IPS-18a (cell line): ENCODE data around the gene ESR2.
"Not testable (repeated sequence)": the region's sequence is repeated elsewhere in the genome, so short reads cannot be mapped to it uniquely, and the experiment has no call there.

Experiments used
- H3K27ac ChIP-seq: one replicate; pipeline ENCODE4 v1.5.1; 2013; ENCODE audit warnings: low read length
- H3K27me3 ChIP-seq: one replicate; pipeline ENCODE4 v1.6.1; 2013; ENCODE audit warnings: mild to moderate bottlenecking, low read length; ENCODE audit not compliant: control insufficient read depth, insufficient read depth
- H3K36me3 ChIP-seq: one replicate; pipeline ENCODE4 v1.6.1; 2013; ENCODE audit warnings: low read depth, low read length; ENCODE audit not compliant: control insufficient read depth
- H3K4me1 ChIP-seq: one replicate; pipeline ENCODE4 v1.6.1; 2013; ENCODE audit warnings: low read depth, low read length; ENCODE audit not compliant: control insufficient read depth
- H3K4me3 ChIP-seq: one replicate; pipeline ENCODE4 v1.5.1; 2013; ENCODE audit warnings: low read length
- H3K9ac ChIP-seq: one replicate; pipeline ENCODE4 v1.6.1; 2013; ENCODE audit warnings: mild to moderate bottlenecking, low read length, moderate library complexity
- H3K9me3 ChIP-seq: one replicate; pipeline ENCODE4 v1.6.1; 2013; ENCODE audit warnings: low read depth, low read length; ENCODE audit not compliant: control insufficient read depth

ESR2 gene

GRCh38 chr14:64119500-64119899 is 174.7 kb downstream of the ESR2 start:
- Histone ChIP-seq H3K9ac (no peak overlapping the region), H3K4me1 (no peaks in the 10 kb centered on the region), H3K36me3 (peaks cover 8% of the 10 kb centered on the region), H3K4me3 (no peak overlapping the region), H3K27me3 (no peaks in the 10 kb centered on the region), H3K27ac (no peak overlapping the region), H3K9me3 (no peaks in the 10 kb centered on the region)

- H3K9me3 ChIP-seq: no peaks in the 10 kb centered on the region
- H3K4me1 ChIP-seq: no peaks in the 10 kb centered on the region
- no peak overlapping the region for H3K4me3 ChIP-seq
- peaks cover 8% of the 10 kb centered on the region for H3K36me3 ChIP-seq
- H3K9ac ChIP-seq: no peak overlapping the region
- H3K27ac ChIP-seq: no peak overlapping the region
- H3K27me3 ChIP-seq: no peaks in the 10 kb centered on the region
These were observed 175.3 kb downstream of the ESR2 start for GRCh38 chr14:64118892-64119291.

- peaks cover 11% of the 10 kb centered on the region for H3K36me3 ChIP-seq
- not testable (repeated sequence) for H3K4me1 ChIP-seq
These were observed 175.8 kb downstream of the ESR2 start for GRCh38 chr14:64118403-64118742.

GRCh38 chr14:64117671-64118402 is 176.3 kb downstream of the ESR2 start:
- Histone ChIP-seq H3K4me1 (peaks cover 2% of the 10 kb centered on the region), H3K9ac (no peak overlapping the region), H3K27me3 (no peaks in the 10 kb centered on the region), H3K27ac (no peak overlapping the region), H3K36me3 (peaks cover 11% of the 10 kb centered on the region), H3K9me3 (no peaks in the 10 kb centered on the region), H3K4me3 (no peak overlapping the region)

More at GRCh38 chr14:64118403-64118742, 175.8 kb downstream of the ESR2 start:
- not testable (repeated sequence) for H3K4me3 ChIP-seq, H3K9ac ChIP-seq, H3K27me3 ChIP-seq, H3K27ac ChIP-seq, H3K9me3 ChIP-seq

GRCh38 chr14:64115401-64115800 is 178.8 kb downstream of the ESR2 start:
- Histone ChIP-seq H3K9ac (no peak overlapping the region), H3K27ac (no peak overlapping the region), H3K36me3 (peaks cover 11% of the 10 kb centered on the region), H3K4me1 (peaks cover 2% of the 10 kb centered on the region), H3K4me3 (no peak overlapping the region), H3K27me3 (no peaks in the 10 kb centered on the region), H3K9me3 (no peaks in the 10 kb centered on the region)

- Histone ChIP-seq H3K27ac (no peak overlapping the region), H3K36me3 (peaks cover 11% of the 10 kb centered on the region), H3K27me3 (no peaks in the 10 kb centered on the region), H3K4me1 (peaks cover 2% of the 10 kb centered on the region), H3K9ac (no peak overlapping the region), H3K9me3 (no peaks in the 10 kb centered on the region), H3K4me3 (no peak overlapping the region)
These were observed 179.4 kb downstream of the ESR2 start for GRCh38 chr14:64114796-64115195.

GRCh38 chr14:64114166-64114565 is 180.0 kb downstream of the ESR2 start:
- peaks cover 2% of the 10 kb centered on the region for H3K4me1 ChIP-seq
- no peak overlapping the region for H3K9ac ChIP-seq
- H3K27ac ChIP-seq: no peak overlapping the region
- H3K36me3 ChIP-seq: peaks cover 6% of the 10 kb centered on the region
- no peaks in the 10 kb centered on the region for H3K27me3 ChIP-seq
- no peaks in the 10 kb centered on the region for H3K9me3 ChIP-seq
- no peak overlapping the region for H3K4me3 ChIP-seq

GRCh38 chr14:64112867-64113678 is 181.1 kb downstream of the ESR2 start:
- H3K9me3 ChIP-seq: no peaks in the 10 kb centered on the region
- peaks cover 3% of the 10 kb centered on the region for H3K36me3 ChIP-seq
- H3K27me3 ChIP-seq: no peaks in the 10 kb centered on the region
- H3K4me1 ChIP-seq: peaks cover 2% of the 10 kb centered on the region
- no peak overlapping the region for H3K4me3 ChIP-seq
- H3K27ac ChIP-seq: no peak overlapping the region
- no peak overlapping the region for H3K9ac ChIP-seq

GRCh38 chr14:64110802-64111201 is 183.4 kb downstream of the ESR2 start:
- Histone ChIP-seq H3K9me3 (no peaks in the 10 kb centered on the region), H3K9ac (no peak overlapping the region), H3K36me3 (peaks cover 7% of the 10 kb centered on the region), H3K4me3 (no peak overlapping the region), H3K27ac (no peak overlapping the region), H3K27me3 (no peaks in the 10 kb centered on the region), H3K4me1 (peaks cover 2% of the 10 kb centered on the region)

GRCh38 chr14:64109819-64110554 is 184.2 kb downstream of the ESR2 start:
- H3K4me3 ChIP-seq: no peak overlapping the region
- H3K27me3 ChIP-seq: no peaks in the 10 kb centered on the region
- peaks cover 2% of the 10 kb centered on the region for H3K4me1 ChIP-seq
- no peak overlapping the region for H3K27ac ChIP-seq
- no peak overlapping the region for H3K9ac ChIP-seq
- H3K36me3 ChIP-seq: peaks cover 13% of the 10 kb centered on the region
- no peaks in the 10 kb centered on the region for H3K9me3 ChIP-seq

- no peaks in the 10 kb centered on the region for H3K4me1 ChIP-seq
- H3K9me3 ChIP-seq: no peaks in the 10 kb centered on the region
- no peak overlapping the region for H3K9ac ChIP-seq
- H3K36me3 ChIP-seq: peaks cover 17% of the 10 kb centered on the region
- H3K4me3 ChIP-seq: no peak overlapping the region
- H3K27ac ChIP-seq: no peak overlapping the region
- no peaks in the 10 kb centered on the region for H3K27me3 ChIP-seq
These were observed 186.7 kb downstream of the ESR2 start for GRCh38 chr14:64107438-64107837.
